ENCODE measurements around the gene GABBR1.
A peak's percentile ranks its signal among the peaks of the same experiment; 100 is the strongest.
"Not testable (repeated sequence)": the region's sequence is repeated elsewhere in the genome, so short reads cannot be mapped to it uniquely, and the experiment has no call there.

The GABBR1 gene

DNA sequence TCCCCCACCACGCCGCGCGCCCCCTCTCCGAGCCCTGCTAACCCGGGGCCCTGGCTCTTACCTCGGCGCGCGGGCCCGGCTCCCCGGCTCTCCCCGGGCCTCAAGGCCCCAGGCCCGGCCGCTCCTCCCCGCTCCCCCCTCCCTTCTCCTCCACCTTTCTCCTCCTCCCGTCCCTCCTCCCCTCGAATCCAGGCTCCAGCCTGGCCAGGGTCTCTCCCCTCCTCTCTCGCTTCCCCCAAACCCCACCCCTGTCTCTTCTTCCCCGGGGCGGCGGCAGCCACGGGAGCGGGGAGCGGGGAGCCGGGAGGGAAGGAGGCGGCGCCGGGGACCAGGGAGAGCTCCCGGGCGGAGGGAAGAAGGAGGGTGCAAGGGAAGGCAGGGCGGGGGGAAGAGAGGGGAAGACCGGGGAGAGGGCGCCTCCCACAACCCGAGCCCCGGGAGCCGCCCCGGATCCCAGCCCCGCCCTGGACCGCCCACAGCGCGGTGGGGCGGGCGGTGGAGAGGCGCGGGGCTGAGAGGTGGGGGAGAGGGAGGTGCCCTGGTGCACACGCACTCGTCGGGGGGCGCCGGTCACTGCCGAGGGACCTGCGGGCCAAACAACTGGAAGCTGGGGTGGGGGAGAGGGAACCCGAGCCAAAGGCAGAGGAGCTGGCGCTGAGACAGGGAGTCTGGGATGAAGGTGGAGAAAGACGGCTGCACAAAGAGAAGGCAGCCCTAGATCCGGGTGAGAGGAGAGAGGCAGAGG, at the start of gene GABBR1:
Gene GABBR1, minus strand, starts transcription at position 395 of the 745 bp plus-strand sequence. CDS start 798 bp downstream, outside the sequence.
- peak; percentile 72 for DNase-seq

DNA sequence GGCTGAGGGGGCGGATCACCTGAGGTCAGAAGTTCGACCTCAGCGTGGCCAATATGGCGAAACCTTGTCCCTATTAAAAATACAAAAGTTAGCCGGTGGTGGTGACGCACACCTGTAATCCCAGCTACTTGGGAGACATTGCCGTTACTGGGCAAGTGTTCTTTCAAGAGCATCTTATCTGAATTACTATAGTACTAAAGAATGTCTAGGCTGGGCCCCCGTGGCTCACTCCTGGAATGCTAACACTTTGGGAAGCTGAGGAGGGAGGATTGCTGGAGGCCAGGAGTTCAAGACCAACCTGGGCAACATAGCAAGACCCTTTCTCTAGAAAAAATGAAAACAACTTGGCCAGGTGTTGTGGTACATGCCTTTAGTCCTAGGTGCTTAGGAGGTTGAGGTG, 48.8 kb upstream of the GABBR1 start:
- no peak for DNase-seq

DNA sequence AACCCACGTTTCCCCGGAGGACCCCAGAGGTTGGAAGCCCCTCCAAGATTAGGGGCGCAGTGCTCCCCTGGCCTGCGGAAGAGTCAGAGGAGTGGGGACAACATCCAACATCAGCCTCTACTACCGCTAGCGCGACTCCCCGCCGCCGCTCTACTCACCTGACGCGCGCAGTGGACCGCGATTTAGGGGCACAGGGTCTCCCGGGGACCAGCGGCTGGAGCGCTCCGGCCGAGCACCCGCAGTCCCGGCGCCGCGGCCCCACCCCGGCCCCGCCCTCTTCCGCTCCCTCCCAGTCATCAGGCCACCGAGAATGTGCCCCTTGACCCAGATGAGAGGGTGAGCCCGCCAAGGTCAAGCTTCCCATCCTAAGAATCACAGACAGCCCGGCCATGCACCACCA, 47.9 kb upstream of the GABBR1 start, which contains the start of gene ZFP57:
Gene ZFP57, minus strand, starts transcription at position 249 of the 400 bp plus-strand sequence. CDS start 4,149 bp downstream, outside the sequence.
- no peak for DNase-seq

GRCh38 chr6:29680416-29680815, 47.4 kb upstream of the GABBR1 start:
- peak in 1 of 2 donors; percentile 4 for DNase-seq

GRCh38 chr6:29679962-29680361, 47.0 kb upstream of the GABBR1 start:
- no peak for DNase-seq

- DNase-seq, result no peak
Observed at GRCh38 chr6:29678114-29678513, 45.1 kb upstream of the GABBR1 start.

GRCh38 chr6:29676981-29677601, 44.1 kb upstream of the GABBR1 start:
- no peak for DNase-seq

GRCh38 chr6:29675561-29675960, 42.6 kb upstream of the GABBR1 start:
- DNase-seq, result no peak

DNA sequence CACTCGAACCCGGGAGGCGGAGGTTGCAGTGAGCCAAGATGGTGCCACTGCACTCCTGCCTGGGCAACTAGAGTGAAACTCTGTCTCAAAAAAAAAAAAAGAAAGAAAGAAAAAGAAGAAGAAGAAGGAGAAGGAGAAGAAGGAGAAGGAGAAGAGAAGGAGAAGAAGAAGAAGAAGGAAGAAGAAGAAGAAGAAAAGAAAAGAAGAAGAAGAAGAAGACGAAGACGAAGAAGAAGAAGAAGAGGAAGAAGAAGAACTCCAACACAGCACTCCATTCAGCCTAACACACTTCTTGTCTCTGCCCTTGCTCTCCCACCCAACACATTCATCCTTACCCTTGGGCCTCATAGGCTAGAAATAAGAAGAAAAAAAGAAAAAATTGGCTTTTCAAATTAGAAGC, 41.0 kb upstream of the GABBR1 start:
- DNase-seq, result no peak

GRCh38 chr6:29673161-29673560, 40.2 kb upstream of the GABBR1 start:
- DNase-seq, result no peak

- not testable (repeated sequence) for DNase-seq
Observed at GRCh38 chr6:29672116-29672515, 39.1 kb upstream of the GABBR1 start.

- DNase-seq, result no peak
Observed at GRCh38 chr6:29671026-29671425, 38.0 kb upstream of the GABBR1 start.

DNA sequence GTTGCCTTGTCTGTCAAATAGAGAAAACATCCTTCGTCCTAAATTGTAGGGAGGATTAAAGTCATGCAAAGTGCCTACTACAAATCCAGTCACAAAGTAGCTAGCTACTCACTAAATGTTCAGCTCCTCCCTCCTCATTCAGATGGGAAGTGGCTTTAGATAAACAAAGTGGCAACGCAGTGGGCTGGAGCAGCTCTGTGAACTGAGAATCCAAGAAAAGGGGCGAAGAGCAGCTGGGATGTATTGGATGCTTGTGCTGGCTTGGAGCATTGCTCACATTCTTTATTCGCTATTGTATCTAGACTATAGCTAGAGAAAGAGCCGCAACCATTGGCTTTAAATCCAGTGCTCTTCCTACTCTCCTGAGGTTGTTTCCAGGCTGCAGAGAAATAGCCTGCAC, 34.2 kb upstream of the GABBR1 start:
- DNase-seq, result no peak

DNA sequence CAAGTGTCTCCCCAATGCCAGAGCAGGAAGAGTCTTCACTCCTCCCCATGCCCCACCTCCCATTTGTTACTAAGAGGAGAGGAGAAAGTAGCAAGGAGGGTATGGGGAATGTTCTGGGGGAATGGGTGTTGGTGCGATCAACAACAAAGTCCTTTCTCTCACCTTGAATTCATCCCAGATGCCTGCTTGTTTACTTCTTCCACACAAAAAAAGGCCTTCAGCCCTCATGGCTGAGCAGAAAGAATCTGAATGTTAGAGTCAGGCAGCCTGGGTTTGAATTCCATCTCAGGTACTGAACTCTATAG, 33.8 kb upstream of the GABBR1 start:
- no peak for DNase-seq

DNA sequence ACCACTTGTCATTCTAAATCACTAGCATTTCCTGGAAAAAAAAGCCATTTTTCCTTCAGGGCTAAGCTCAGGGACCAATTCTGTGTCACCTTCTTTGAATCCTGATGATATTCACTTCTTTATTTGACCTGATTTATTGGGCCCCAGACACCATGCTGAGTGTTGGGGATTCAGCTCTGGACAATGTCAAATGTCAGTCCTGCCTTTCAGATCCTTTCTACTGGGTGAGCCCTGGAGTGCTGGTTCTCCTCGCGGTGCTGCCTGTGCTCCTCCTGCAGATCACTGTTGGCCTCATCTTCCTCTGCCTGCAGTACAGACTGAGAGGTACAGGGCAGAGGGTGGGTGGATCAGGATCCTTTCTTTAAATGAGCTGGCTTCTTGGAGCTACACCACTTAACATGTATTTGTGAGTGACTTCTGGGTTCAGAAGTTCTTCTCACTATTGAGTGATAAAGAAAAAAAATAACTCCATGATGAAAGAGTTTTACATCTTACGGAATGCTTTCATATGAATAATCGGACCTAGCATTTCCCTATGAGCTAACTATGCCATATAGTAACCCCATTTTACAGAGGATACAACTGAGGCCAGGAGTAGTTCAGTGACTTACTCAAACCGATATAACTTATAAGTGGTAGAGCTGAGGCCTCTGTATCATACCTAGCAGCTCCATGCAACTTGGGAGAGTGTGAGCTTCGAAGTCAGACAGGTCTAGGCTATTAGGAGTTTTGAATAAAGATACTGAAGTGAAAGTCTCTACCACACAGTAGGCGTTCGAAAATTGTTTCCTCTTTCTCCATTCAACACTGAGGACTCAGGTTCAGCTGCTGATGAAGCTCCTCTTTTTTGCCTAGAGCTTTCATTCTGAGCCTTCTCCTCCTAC, 33.2 kb upstream of the GABBR1 start:
- DNase-seq, result no peak

DNA sequence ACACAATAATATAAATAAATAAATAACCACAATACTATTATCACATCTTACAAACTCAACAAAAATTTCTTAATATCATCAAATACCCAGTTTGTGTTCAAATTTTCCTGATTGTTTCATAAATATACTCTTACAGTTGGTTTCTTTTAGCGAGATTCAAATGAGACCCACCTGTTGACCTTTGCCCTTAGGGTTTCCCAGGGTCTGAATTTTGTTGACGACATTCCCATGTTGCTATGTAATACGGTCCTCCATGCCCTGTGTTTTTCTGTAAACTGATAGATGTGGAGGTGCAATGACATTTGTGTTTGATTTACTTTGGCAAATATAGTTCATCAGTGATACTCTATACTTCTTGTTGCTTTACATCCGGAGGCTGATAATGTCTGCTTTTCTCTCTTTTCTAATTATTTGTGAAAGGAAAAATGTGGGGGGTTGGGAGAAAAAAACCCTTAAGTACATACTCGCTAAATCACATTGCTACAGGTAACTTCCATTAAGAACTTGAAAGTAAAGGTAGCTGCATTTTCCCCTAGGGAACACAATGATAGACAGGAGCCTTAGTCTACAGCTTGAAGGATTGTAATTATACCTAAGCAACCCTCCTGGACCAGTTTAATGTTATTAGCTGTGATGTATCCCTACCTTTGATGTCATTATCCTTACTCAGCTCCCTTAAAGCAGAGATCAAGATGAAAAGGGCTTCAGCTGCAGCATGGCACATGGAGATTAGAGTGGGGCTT, 30.5 kb upstream of the GABBR1 start:
- no peak for DNase-seq

- not testable (repeated sequence) for DNase-seq
Observed at GRCh38 chr6:29661502-29662141, 28.6 kb upstream of the GABBR1 start.

- no peak for DNase-seq
Observed at GRCh38 chr6:29661071-29661470, 28.1 kb upstream of the GABBR1 start.

DNA sequence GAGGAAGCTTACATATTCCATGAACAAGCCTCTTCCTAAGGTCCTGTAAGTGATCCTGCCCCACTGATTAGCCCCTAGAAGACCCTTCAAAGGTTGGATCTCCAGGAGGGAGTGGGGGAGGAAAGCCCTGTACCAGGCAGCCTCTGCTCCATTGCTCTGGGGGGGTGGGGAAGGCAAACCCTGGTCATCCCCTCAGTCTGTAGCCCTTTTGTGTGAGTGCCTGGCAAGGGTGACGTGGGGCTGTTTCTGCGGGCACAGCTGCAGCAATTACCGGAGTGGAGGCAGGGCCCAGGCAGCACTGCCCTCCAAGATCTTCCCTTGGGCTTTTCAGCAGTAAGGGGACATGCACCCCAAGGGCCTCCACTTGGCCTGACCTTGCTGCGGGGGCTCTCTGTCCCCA, 23.8 kb upstream of the GABBR1 start, which contains the start of gene MOG:
Gene MOG, plus strand, starts transcription at position 295 of the 400 bp plus-strand sequence. CDS start 118 bp downstream, outside the sequence.
- no peak for DNase-seq

GRCh38 chr6:29656157-29656556, 23.2 kb upstream of the GABBR1 start:
- DNase-seq, result no peak

- no peak for DNase-seq
Observed at GRCh38 chr6:29655658-29656057, 22.7 kb upstream of the GABBR1 start.

DNA sequence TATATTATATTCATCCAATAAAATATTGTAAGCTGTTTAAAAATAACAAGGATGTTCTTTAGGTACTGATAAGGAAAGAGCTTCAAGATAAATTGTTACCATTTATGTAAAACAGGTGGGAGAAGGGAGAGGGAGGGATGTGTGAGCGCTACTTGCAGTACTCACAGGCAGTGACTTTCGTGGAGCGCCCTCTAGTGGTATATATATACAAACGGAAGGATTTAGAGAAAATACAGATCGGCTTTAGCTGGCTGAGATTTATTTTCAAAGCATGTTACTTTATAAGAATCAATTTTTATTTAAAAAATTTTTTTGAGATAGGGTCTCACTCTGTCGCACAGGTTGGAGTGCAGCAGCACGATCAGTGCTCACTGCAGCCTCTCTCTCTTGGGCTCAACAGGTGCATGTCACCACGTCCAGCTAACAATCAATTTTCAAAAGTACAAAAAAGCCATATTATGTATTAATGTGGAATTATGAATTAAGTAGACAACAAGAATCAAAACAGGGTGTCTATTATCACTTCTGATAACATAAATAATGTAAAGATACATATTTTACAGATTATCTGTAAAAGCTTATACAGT, 20.6 kb upstream of the GABBR1 start:
- DNase-seq, result peak; percentile 46 to 74

Measured in CD4-positive, alpha-beta T cell treated with Interleukin-1 beta for 1 hour (primary cell).